MM.1S (cell line): ENCODE data around the gene B3GNT5.

Source experiments
- DNase-seq: peaks from one replicate; pipeline ENCODE4 v3.0.0-alpha.2; 2015
- H2AFZ ChIP-seq: fragments of 300-600 bp; sonication (generic); 2 replicates; pipeline ENCODE4 v1.6.0; 2016; ENCODE audit warnings: antibody characterized with exemption, low read length
- H3F3A ChIP-seq: fragments of 300-600 bp; sonication (generic); 2 replicates; pipeline ENCODE4 v1.6.1; 2016; ENCODE audit warnings: mild to moderate bottlenecking, antibody characterized with exemption, low read length, moderate library complexity, mixed read lengths; ENCODE audit not compliant: insufficient read depth
- H3K27ac ChIP-seq: fragments of 300-600 bp; sonication (generic); 2 replicates; pipeline ENCODE4 v1.5.1; 2016; ENCODE audit warnings: mild to moderate bottlenecking, low read length
- H3K27me3 ChIP-seq: fragments of 300-600 bp; sonication (generic); replicated peaks from 2 replicates; pipeline ENCODE4 v1.6.0; 2016; ENCODE audit warnings: low read length; ENCODE audit not compliant: insufficient read depth
- H3K36me3 ChIP-seq: fragments of 300-600 bp; sonication (generic); replicated peaks from 2 replicates; pipeline ENCODE4 v1.6.1; 2016; ENCODE audit warnings: mild to moderate bottlenecking, low read length, mixed read lengths; ENCODE audit not compliant: insufficient read depth
- H3K4me1 ChIP-seq: fragments of 300-600 bp; sonication (generic); 2 replicates; pipeline ENCODE4 v1.6.1; 2016; ENCODE audit warnings: low read length, mixed read lengths
- H3K4me2 ChIP-seq: fragments of 300-600 bp; sonication (generic); 2 replicates; pipeline ENCODE4 v1.6.0; 2016; ENCODE audit warnings: low read depth, low read length
- H3K4me3 ChIP-seq: fragments of 300-600 bp; sonication (generic); 2 replicates; pipeline ENCODE4 v1.5.1; 2016; ENCODE audit warnings: low read length, mixed read lengths
- H3K79me2 ChIP-seq: fragments of 300-600 bp; sonication (generic); 2 replicates; pipeline ENCODE4 v1.6.1; 2016; ENCODE audit warnings: mixed run types, low read length, mixed read lengths
- H3K9ac ChIP-seq: fragments of 300-600 bp; sonication (generic); 2 replicates; pipeline ENCODE4 v1.6.1; 2016; ENCODE audit warnings: low read length, mixed read lengths
- H3K9me2 ChIP-seq: fragments of 300-600 bp; sonication (generic); replicated peaks from 2 replicates; pipeline ENCODE4 v1.6.1; 2016; ENCODE audit warnings: mild to moderate bottlenecking, low read length, mixed read lengths; ENCODE audit not compliant: insufficient read depth
- H3K9me3 ChIP-seq: fragments of 300-600 bp; sonication (generic); replicated peaks from 2 replicates; pipeline ENCODE4 v1.6.1; 2016; ENCODE audit warnings: mild to moderate bottlenecking, low read length, mixed read lengths; ENCODE audit not compliant: insufficient read depth
- H4K20me1 ChIP-seq: fragments of 300-600 bp; sonication (generic); 2 replicates; pipeline ENCODE4 v1.6.1; 2016; ENCODE audit warnings: mild to moderate bottlenecking, low read length, moderate library complexity, mixed read lengths; ENCODE audit not compliant: insufficient read depth
- EZH2 ChIP-seq: fragments of 300-600 bp; sonication (generic); optimal IDR thresholded peaks from 2 replicates; pipeline ENCODE3; 2017; ENCODE audit warnings: low read depth, mild to moderate bottlenecking, antibody characterized with exemption, low read length, mixed read lengths
- EZH2phosphoT487 ChIP-seq: fragments of 300-600 bp; sonication (generic); IDR thresholded peaks from 2 replicates; pipeline ENCODE4 v1.6.1; 2018; ENCODE audit warnings: antibody characterized with exemption, low read length
- TF ChIP-seq, protein P1 (sequence below): fragments of 300-600 bp; sonication (generic); IDR thresholded peaks from 2 replicates; pipeline ENCODE4 v1.5.1; 2016; ENCODE audit warnings: antibody characterized with exemption, low read length, mixed read lengths

Gene B3GNT5

DNA sequence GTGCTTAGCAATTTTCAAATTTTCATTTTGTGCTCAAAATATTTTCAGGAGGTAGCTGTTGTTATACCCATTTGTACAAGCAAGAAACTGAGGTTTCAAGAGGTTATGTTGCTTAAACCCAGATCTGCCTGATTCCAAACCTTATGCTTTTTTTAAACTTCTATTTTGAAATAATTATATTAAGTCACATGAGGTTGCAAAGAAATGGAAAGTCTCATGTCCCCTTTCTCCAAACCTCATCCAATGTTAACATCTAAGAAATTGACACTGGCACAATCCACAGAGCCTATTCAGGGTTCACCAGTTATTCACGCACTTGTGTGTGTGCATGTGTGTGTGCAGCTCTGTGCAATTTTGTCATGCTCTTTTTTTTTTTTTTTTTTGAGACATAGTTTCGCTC, 35.1 kb downstream of the B3GNT5 start:
- Histone ChIP-seq H3F3A (peaks cover 18% of the 10 kb centered on the region), H3K36me3 (no peaks in the 10 kb centered on the region), H3K9me3 (no peaks in the 10 kb centered on the region), H3K4me1 (peaks cover 22% of the 10 kb centered on the region), H3K4me2 (no peak overlapping the region), H3K27ac (no peak overlapping the region), H4K20me1 (no peaks in the 10 kb centered on the region), H3K4me3 (no peak overlapping the region), H3K9ac (no peak overlapping the region), H2AFZ (no peak overlapping the region), H3K27me3 (no peaks in the 10 kb centered on the region), H3K79me2 (no peaks in the 10 kb centered on the region), H3K9me2 (no peaks in the 10 kb centered on the region)
- TF ChIP-seq EZH2phosphoT487 = no peak
- TF ChIP-seq EZH2 = no peak
- TF ChIP-seq, protein P1, sequence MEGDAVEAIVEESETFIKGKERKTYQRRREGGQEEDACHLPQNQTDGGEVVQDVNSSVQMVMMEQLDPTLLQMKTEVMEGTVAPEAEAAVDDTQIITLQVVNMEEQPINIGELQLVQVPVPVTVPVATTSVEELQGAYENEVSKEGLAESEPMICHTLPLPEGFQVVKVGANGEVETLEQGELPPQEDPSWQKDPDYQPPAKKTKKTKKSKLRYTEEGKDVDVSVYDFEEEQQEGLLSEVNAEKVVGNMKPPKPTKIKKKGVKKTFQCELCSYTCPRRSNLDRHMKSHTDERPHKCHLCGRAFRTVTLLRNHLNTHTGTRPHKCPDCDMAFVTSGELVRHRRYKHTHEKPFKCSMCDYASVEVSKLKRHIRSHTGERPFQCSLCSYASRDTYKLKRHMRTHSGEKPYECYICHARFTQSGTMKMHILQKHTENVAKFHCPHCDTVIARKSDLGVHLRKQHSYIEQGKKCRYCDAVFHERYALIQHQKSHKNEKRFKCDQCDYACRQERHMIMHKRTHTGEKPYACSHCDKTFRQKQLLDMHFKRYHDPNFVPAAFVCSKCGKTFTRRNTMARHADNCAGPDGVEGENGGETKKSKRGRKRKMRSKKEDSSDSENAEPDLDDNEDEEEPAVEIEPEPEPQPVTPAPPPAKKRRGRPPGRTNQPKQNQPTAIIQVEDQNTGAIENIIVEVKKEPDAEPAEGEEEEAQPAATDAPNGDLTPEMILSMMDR = no peak
- DNase-seq = no peak

DNA sequence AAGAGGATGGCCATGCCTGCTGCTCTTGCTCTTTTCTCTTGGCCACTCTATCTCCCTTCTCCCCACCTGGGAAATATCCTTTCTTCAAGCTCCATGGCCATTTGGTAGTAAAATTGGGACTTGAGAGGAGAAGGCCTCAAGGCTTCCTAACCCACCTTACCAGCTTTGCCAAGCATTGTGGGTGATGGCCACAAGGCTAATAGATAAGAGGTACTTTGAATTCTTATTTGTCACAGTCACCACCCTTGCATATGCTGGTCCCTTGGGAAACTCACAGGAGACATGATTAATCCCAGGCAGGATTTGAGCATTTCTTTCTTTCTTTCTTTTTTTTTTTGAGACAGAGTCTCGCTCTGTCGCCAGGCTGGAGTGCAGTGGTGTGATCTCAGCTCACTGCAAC, 37.2 kb downstream of the B3GNT5 start:
- Histone ChIP-seq H3K4me1 (peaks cover 16% of the 10 kb centered on the region), H2AFZ (no peak overlapping the region), H3K9me2 (no peaks in the 10 kb centered on the region), H3K27ac (no peak overlapping the region), H3K36me3 (no peaks in the 10 kb centered on the region), H3K4me3 (no peak overlapping the region), H3K4me2 (no peak overlapping the region), H3K9ac (no peak overlapping the region), H3K9me3 (no peaks in the 10 kb centered on the region), H4K20me1 (no peaks in the 10 kb centered on the region), H3K79me2 (no peaks in the 10 kb centered on the region), H3K27me3 (no peaks in the 10 kb centered on the region), H3F3A (peaks cover 16% of the 10 kb centered on the region)
- TF ChIP-seq, protein P1 = no peak
- TF ChIP-seq EZH2phosphoT487 (no peak), EZH2 (no peak)
- no peak for DNase-seq

DNA sequence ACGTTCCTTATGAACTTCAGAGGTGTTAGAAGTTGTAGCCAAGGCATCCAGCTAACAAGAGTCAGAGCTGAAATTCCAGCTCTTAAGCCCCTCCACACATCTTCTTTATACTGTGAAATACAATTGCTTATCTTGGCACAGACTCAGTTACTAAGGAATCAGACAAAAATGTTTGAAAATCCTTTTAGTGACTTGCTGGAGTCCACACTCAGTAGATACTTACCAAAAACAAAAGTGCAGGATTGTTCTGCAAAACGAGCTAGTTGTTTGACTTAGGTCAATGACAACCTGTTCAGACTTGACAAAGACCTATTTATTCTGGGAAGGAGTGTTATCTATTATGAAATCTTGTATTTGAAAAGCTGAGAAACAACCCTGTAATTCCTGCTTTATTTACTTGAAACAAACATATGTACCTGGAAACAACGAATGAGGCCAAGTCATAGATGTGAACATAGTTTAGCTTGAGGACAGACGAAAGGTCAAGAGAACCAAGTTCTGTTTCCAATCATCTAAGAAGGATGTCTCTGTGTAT, 38.5 kb downstream of the B3GNT5 start:
- no peaks in the 10 kb centered on the region for H3K36me3 ChIP-seq
- H3K27ac ChIP-seq = no peak overlapping the region
- H3K4me2 ChIP-seq = no peak overlapping the region
- H3K79me2 ChIP-seq = no peaks in the 10 kb centered on the region
- H3K4me3 ChIP-seq = no peak overlapping the region
- TF ChIP-seq EZH2 = no peak
- TF ChIP-seq EZH2phosphoT487 = no peak
- TF ChIP-seq, protein P1 = no peak
- no peaks in the 10 kb centered on the region for H3K9me3 ChIP-seq
- no peaks in the 10 kb centered on the region for H3K27me3 ChIP-seq
- no peak for DNase-seq
- peaks cover 6% of the 10 kb centered on the region for H3K4me1 ChIP-seq
- H3K9me2 ChIP-seq = no peaks in the 10 kb centered on the region
- no peak overlapping the region for H2AFZ ChIP-seq
- H4K20me1 ChIP-seq = no peaks in the 10 kb centered on the region
- peaks cover 3% of the 10 kb centered on the region for H3F3A ChIP-seq
- no peak overlapping the region for H3K9ac ChIP-seq
